Mononuclear cell (primary cell): ENCODE measurements around the gene CITED4. TPM values are rescaled to one million over a fixed set of nuclear protein-coding genes. Genes with fewer than 3 reads are reported as not detected.

Experiments
- H3K27me3 ChIP-seq: 2 replicates; pipeline ENCODE4 v1.6.0; 2011; ENCODE audit warnings: low read length, control low read depth; ENCODE audit not compliant: insufficient read depth
- H3K4me1 ChIP-seq: 2 replicates; pipeline ENCODE4 v1.5.1; 2011; ENCODE audit warnings: mild to moderate bottlenecking, low read length, control low read depth; ENCODE audit not compliant: insufficient read depth
- H3K4me3 ChIP-seq: 2 replicates; pipeline ENCODE4 v1.5.1; 2011; ENCODE audit warnings: mild to moderate bottlenecking, low read length, moderate library complexity
- H3K9me3 ChIP-seq: 2 replicates; pipeline ENCODE4 v1.5.1; 2011; ENCODE audit warnings: low read depth, mild to moderate bottlenecking, control low read depth, low read length
- total RNA-seq: library from RNA; depleted of rRNA; stranded (reverse); fragments of >200 nt; gene quantifications from one replicate; pipeline ENCODE4 v1.2.3, GENCODE V29; 2012

CITED4 gene
- total RNA-seq, 1 donor, result 14.4 TPM

- Histone ChIP-seq H3K27me3 (no peaks in the 10 kb centered on the region), H3K4me1 (peaks cover 9% of the 10 kb centered on the region), H3K4me3 (no peak overlapping the region), H3K9me3 (no peaks in the 10 kb centered on the region)
Measured at GRCh38 chr1:40838045-40838979, 23.9 kb downstream of the CITED4 start.

- Histone ChIP-seq H3K4me1 (peaks cover 9% of the 10 kb centered on the region), H3K27me3 (no peaks in the 10 kb centered on the region), H3K4me3 (no peak overlapping the region), H3K9me3 (no peaks in the 10 kb centered on the region)
Measured at GRCh38 chr1:40837601-40838000, 24.6 kb downstream of the CITED4 start.

GRCh38 chr1:40836283-40836682 is 25.9 kb downstream of the CITED4 start:
- Histone ChIP-seq H3K27me3 (no peaks in the 10 kb centered on the region), H3K4me3 (no peak overlapping the region)

DNA sequence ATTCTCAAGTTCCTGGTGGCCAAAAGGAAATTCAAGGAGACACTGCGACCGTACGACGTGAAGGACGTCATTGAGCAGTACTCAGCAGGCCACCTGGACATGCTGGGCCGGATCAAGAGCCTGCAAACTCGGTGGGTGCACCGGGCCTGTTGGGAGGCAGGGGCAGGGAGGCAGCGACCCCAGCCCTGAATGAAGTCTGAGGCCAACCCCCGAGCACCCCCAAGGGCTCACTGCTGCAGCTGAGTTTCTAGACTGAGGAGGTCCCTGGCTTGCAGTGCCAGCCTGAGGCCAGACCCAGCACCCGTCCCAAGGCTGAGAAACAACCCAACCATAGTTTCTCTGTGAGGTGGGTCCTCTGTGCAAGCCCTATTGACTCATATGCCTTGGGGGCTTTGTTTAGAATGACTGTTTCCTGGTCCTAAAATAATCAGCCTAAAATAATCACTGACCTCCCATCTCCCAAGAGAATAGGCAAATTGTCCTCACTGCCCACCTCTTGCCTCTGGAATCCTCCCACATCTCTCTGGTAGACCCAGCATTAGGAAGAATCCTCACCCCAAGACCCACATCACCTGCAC is 27.1 kb downstream of the CITED4 start:
- Histone ChIP-seq H3K4me1 (no peaks in the 10 kb centered on the region), H3K4me3 (no peak overlapping the region), H3K27me3 (no peaks in the 10 kb centered on the region), H3K9me3 (no peaks in the 10 kb centered on the region)

More at GRCh38 chr1:40836283-40836682, 25.9 kb downstream of the CITED4 start:
- Histone ChIP-seq H3K9me3 (no peaks in the 10 kb centered on the region), H3K4me1 (peaks cover 8% of the 10 kb centered on the region)

DNA sequence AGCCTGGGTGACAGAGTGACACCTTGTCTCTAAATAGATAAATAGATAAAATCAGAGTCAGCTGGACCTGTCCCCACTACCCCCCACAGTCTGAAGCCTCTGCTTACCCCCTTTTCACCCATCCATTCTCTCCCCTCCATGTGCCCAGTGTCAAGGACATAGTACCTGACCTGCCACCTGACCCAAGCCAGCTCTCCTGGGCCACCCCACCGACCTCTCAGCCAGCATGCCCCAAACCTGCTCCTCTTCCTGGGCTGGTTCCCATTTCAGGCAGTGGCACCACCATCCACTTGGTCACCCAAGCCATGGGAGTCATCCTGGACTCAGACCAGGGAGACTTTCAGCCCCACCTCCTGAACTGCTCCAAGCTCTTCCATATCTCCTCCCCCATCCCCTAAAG is 28.2 kb downstream of the CITED4 start:
- no peak overlapping the region for H3K4me3 ChIP-seq
- no peaks in the 10 kb centered on the region for H3K27me3 ChIP-seq
- H3K4me1 ChIP-seq, result no peaks in the 10 kb centered on the region
- H3K9me3 ChIP-seq, result no peaks in the 10 kb centered on the region

DNA sequence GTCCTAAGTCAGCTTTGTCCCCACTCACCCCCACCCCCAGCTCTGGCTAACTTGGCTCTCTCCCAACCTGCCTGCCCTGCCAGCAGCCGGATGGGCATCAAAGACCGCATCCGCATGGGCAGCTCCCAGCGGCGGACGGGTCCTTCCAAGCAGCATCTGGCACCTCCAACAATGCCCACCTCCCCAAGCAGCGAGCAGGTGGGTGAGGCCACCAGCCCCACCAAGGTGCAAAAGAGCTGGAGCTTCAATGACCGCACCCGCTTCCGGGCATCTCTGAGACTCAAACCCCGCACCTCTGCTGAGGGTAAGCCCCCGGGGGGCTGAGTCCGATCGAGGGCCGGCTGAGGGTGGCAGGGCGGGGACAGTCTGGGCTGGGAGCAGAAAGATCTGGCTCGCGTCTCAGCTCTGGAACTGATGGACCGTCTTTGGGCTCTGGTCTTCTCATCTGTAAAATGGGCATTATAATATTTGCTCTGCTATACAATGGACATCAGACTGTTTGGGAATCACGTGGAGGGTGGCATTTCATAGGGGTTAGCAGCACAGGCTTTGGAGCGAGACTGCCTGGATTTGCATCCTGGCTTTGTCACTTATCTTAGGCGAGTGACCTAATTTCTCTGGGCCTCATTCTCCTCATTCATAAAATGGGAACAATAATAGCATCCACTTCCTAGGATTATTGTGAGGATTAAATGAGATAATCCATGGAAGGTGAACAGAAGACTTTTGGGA is 31.0 kb downstream of the CITED4 start:
- H3K4me3 ChIP-seq, result no peak overlapping the region

DNA sequence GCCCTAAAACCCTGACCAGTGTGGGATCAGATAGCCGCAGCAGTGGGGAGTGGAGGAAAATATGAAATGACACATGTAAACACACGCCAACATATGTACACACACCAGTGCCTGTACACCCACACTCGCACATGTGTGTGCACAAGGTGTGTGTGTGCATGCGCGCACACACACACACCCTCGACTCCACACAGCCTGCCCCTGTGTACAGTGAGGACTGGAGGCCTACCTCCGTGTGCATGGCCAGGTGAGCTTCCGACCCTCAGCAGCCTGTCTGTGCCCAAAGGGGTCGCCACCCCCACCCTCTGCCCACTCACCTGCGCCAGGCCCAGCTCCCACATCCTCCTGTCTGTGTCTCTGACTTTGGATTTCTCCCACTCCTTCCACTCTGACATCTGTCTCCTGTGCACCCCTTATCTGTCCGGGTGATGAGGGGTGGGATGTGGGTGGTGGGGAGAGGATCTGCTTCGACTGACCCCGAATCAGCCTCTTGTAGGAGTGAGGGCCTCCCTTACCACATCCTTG is 31.7 kb downstream of the CITED4 start:
- no peaks in the 10 kb centered on the region for H3K9me3 ChIP-seq
- peaks cover 8% of the 10 kb centered on the region for H3K4me1 ChIP-seq
- H3K27me3 ChIP-seq, result no peaks in the 10 kb centered on the region
- H3K4me3 ChIP-seq, result no peak overlapping the region

More for the DNA sequence above, 31.0 kb downstream of the CITED4 start:
- H3K9me3 ChIP-seq, result no peaks in the 10 kb centered on the region
- peaks cover 1% of the 10 kb centered on the region for H3K4me1 ChIP-seq
- no peaks in the 10 kb centered on the region for H3K27me3 ChIP-seq

- Histone ChIP-seq H3K9me3 (no peaks in the 10 kb centered on the region), H3K27me3 (no peaks in the 10 kb centered on the region), H3K4me1 (peaks cover 16% of the 10 kb centered on the region), H3K4me3 (no peak overlapping the region)
Measured at GRCh38 chr1:40829631-40830245, 32.4 kb downstream of the CITED4 start.

DNA sequence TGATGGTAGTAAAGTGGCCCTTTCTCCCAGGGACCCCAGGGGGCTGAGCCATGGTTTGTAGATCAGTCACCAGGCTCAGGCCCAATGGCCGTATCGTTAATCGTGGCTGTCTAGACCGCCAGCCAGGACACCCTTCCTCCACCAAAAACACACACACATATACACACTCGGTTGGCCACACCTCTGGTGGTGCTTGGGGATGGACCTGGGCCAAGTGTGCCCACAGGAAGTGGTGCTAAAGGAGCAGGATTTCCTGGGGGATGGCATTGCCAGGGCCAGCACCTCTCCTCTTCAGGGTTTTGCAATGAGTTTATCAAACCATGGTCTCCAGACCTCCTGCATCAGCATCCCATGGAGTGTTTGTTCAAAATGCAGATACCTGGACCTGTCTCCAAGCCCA is 36.2 kb downstream of the CITED4 start:
- Histone ChIP-seq H3K4me3 (no peak overlapping the region), H3K9me3 (no peaks in the 10 kb centered on the region), H3K27me3 (no peaks in the 10 kb centered on the region), H3K4me1 (peaks cover 16% of the 10 kb centered on the region)

DNA sequence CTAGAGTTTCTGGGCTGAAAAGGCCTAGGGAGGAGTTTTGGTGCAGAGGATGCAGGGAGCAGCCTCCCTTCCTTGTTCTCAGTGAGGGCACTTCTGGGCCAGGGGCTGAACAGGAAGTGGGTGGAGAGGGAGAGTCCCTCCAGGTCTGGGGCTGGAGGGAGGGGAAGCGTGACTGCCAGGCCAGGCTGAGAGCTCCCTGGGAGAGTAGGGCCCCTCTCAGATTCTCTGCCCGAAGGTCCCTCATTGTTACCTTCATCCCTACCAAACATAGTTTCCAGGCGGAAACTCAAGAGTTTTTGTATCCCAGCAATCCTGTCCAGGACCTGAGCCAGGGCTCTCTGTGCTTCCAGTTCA is 36.8 kb downstream of the CITED4 start:
- H3K4me3 ChIP-seq, result no peak overlapping the region
- peaks cover 16% of the 10 kb centered on the region for H3K4me1 ChIP-seq
- no peaks in the 10 kb centered on the region for H3K9me3 ChIP-seq
- H3K27me3 ChIP-seq, result no peaks in the 10 kb centered on the region

GRCh38 chr1:40824591-40825434 is 37.4 kb downstream of the CITED4 start:
- H3K4me1 ChIP-seq, result peaks cover 16% of the 10 kb centered on the region
- H3K9me3 ChIP-seq, result no peaks in the 10 kb centered on the region
- no peak overlapping the region for H3K4me3 ChIP-seq
- H3K27me3 ChIP-seq, result no peaks in the 10 kb centered on the region

DNA sequence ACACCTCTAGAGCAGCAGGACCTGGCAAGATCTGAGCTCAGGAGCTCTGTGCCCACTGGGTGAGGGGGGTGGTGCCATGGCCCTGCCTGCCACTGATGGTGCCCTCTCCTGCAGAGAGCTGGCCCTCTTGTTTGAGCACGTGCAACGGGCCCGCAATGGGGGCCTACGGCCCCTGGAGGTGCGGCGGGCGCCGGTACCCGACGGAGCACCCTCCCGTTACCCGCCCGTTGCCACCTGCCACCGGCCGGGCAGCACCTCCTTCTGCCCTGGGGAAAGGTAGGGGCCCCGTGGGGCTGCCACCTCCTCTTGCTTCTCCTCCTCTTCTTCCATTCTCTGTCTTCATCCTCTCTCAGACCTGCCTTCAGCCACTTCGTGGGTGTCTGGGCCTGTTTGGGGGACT is 38.2 kb downstream of the CITED4 start:
- no peaks in the 10 kb centered on the region for H3K9me3 ChIP-seq

GRCh38 chr1:40823345-40823744 is 38.8 kb downstream of the CITED4 start:
- Histone ChIP-seq H3K9me3 (no peaks in the 10 kb centered on the region), H3K4me1 (peaks cover 19% of the 10 kb centered on the region), H3K27me3 (no peaks in the 10 kb centered on the region), H3K4me3 (no peak overlapping the region)

More for the DNA sequence above, 38.2 kb downstream of the CITED4 start:
- Histone ChIP-seq H3K4me3 (no peak overlapping the region), H3K27me3 (no peaks in the 10 kb centered on the region), H3K4me1 (peaks cover 16% of the 10 kb centered on the region)

- Histone ChIP-seq H3K4me3 (no peak overlapping the region), H3K27me3 (peaks cover under 1% of the 10 kb centered on the region), H3K4me1 (peaks cover 23% of the 10 kb centered on the region), H3K9me3 (no peaks in the 10 kb centered on the region)
Measured at GRCh38 chr1:40822890-40823289, 39.3 kb downstream of the CITED4 start.
